ENCODE measurements around the gene ZBTB5.
"Not testable (repeated sequence)": the region's sequence is repeated elsewhere in the genome, so short reads cannot be mapped to it uniquely, and the experiment has no call there.

The ZBTB5 gene

DNA sequence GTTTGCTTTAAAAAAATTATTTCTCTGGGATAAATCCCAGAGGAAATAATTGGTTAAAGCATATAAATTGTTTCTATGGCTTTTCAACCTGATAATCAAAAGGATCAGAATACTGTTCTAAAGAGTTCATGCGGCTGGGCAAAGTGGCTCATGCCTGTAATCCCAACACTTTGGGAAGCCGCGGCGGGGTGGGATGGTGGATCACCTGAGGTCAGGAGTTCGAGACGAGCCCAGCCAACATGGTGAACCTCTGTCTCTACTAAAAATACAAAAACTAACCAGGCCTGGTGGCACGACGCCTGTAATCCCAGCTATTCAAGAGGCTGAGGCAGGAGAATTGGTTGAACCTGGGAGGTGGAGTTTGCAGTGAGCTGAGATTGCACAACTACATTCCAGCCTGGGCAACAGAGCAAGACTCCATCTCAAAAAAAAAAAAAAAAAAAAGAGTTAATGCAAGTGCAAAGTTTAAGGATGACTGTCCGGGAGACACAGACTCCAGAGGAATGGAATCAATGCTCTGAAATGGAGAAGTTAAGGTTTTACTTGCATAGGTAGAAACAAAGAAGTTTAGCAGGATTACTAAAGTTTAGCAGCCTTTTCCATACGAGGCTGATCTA lies 59.4 kb downstream of the ZBTB5 start:
- TF ChIP-seq, protein P1, sequence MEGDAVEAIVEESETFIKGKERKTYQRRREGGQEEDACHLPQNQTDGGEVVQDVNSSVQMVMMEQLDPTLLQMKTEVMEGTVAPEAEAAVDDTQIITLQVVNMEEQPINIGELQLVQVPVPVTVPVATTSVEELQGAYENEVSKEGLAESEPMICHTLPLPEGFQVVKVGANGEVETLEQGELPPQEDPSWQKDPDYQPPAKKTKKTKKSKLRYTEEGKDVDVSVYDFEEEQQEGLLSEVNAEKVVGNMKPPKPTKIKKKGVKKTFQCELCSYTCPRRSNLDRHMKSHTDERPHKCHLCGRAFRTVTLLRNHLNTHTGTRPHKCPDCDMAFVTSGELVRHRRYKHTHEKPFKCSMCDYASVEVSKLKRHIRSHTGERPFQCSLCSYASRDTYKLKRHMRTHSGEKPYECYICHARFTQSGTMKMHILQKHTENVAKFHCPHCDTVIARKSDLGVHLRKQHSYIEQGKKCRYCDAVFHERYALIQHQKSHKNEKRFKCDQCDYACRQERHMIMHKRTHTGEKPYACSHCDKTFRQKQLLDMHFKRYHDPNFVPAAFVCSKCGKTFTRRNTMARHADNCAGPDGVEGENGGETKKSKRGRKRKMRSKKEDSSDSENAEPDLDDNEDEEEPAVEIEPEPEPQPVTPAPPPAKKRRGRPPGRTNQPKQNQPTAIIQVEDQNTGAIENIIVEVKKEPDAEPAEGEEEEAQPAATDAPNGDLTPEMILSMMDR (IDR thresholded peaks at IDR 0.05; ENCODE audit: insufficient read depth, low read depth, low read length, missing control alignments): no peak
- DNase-seq (ENCODE audit: low read depth): no peak
- H3K4me3 ChIP-seq (ENCODE audit: low read depth, low read length): peak overlapping the region; percentile 59

DNA sequence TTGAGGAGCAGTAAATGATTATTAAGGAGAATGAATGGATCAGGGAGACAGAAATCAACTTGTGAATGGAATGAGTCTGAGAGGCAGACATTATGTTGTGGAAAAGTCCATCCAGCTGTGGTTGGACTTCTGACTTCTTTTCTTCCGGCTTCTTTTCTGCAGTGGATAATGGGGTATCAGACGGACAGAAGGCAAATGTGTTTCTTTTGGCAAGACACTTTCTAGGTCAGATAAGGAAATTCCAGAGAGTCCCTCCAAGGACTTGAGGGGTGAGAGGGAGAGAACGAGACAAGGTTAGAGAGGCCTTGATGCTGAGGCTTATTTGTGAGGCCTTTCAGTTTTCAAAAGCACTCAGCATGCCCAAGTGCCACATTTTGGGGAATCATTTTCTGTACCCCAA lies 59.9 kb downstream of the ZBTB5 start:
- peak overlapping the region; percentile 59 for H3K4me3 ChIP-seq (ENCODE audit: low read depth, low read length)
- TF ChIP-seq, protein P1 (IDR thresholded peaks at IDR 0.05; ENCODE audit: insufficient read depth, low read depth, low read length, missing control alignments): no peak
- no peak for DNase-seq (ENCODE audit: low read depth)

DNA sequence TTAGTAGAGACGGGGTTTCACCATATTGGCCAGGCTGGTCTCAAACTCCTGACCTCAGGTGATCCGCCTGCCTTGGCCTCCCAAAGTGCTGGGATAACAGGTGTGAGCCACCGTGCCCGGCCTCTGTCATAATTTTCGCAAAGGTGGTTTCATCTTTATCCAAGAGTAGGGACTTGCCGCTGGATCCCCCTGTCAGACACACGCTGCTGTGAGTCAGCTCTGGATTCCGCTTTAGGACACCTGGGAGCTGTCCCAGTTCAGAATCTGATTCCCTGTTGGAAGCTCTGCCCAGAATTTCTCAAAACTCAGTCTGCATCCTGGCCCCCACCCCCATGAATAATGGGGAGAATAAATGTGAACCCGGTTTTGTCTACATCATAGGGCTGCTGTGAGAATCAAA lies 60.7 kb downstream of the ZBTB5 start:
- TF ChIP-seq, protein P1 (IDR thresholded peaks at IDR 0.05; ENCODE audit: insufficient read depth, low read depth, low read length, missing control alignments): no peak
- no peak for DNase-seq (ENCODE audit: low read depth)
- peak overlapping the region; percentile 59 for H3K4me3 ChIP-seq (ENCODE audit: low read depth, low read length)

DNA sequence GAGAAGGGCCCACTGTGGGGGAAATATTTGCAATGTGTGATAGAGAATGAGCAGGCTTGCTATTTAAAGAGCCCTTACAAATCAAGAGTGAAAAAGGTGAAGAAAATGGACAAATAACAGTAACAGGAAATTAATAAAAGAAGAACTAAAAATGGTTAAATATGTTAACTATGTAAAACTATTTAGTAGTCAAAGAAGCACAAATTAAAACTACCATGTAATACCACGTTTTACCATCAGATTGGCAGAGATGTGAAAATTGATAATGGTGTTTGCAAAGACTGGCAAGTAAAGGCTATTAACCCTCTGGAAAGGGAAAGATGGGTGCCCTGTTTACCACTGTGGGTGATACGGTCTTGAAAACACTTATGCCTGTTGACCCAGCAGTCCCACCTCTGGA lies 65.9 kb downstream of the ZBTB5 start:
- DNase-seq (ENCODE audit: low read depth): no peak
- TF ChIP-seq, protein P1 (IDR thresholded peaks at IDR 0.05; ENCODE audit: insufficient read depth, low read depth, low read length, missing control alignments): no peak
- no peak overlapping the region; the same call in 1 of the 2 replicates for H3K4me3 ChIP-seq (ENCODE audit: low read depth, low read length)

DNA sequence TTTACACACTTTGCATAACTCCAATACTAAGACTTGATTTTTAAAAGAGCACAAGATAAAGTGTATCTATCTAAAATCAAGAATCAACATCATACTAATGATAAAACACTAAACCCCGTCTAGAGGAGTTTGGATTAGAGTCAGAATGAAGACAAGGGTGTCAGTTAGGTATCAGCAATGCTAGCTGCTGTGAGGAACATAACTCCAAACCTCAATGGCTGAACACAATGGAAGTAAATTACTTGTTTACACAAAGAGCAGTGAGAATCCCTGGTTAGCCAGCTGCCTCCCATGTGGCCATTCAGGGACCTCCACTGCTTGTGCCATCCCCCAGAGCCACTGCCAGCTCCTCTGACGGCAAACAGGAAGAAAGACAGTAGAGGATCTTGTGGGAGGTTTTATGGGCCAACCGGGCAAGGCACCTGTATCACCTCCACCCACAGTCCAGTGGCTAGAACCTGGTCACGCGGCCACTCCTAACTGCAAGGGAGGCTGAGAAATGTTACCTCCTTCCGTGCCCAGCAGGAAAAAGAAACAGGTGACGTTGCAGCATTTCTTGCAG lies 66.7 kb downstream of the ZBTB5 start:
- TF ChIP-seq, protein P1 (IDR thresholded peaks at IDR 0.05; ENCODE audit: insufficient read depth, low read depth, low read length, missing control alignments): no peak
- DNase-seq (ENCODE audit: low read depth): no peak
- H3K4me3 ChIP-seq (ENCODE audit: low read depth, low read length): no peak overlapping the region

DNA sequence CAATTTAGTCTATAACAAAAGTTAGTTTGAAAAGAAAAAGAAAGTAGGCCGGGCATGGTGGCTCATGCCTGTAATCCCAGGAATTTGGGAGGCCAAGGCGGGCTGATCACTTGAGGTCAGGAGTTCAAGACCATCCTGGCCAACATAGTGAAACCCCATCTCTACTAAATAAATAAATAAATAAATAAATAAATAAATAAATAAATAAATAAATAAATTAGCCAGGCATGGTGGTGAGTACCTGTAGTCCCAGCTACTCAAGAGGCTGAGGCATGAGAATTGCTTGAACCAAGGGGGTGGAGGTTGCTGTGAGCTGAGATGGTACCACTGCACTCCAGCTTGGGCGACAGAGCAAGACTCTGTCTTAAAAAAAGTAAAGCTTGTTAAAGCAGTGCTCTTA lies 67.3 kb downstream of the ZBTB5 start:
- not testable (repeated sequence) for H3K4me3 ChIP-seq (ENCODE audit: low read depth, low read length); DNase-seq (ENCODE audit: low read depth)

DNA sequence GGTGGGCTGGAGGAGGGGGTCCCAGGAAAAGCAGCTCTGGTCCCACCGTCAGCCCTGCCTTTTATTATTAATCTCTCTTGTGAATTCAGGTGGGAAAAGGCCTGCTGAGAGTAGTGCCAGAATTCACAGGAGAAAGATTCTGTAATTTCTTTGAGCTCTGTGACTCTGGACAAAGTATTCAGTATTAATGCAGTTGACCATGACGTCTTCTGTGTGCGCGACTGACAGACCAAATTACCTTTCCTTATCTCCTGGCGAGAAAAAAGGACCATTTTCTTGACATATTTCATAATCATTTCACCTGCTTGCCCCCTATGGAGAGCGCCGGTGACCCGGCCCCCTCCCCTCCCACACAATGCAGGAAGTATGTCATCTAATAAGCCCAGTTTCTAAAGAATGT lies 69.6 kb downstream of the ZBTB5 start:
- DNase-seq (ENCODE audit: low read depth): no peak
- TF ChIP-seq, protein P1 (IDR thresholded peaks at IDR 0.05; ENCODE audit: insufficient read depth, low read depth, low read length, missing control alignments): no peak
- H3K4me3 ChIP-seq (ENCODE audit: low read depth, low read length): no peak overlapping the region
